PC-3 (cell line): ENCODE data around the gene PLEKHA6.
A peak's percentile ranks its signal among the peaks of the same experiment; 100 is the strongest.

ENCODE experiments used
- EZH2 ChIP-seq: fragments of 300-600 bp; sonication (generic); IDR thresholded peaks from one replicate; pipeline ENCODE4 v1.6.1; 2017; ENCODE audit warnings: antibody characterized with exemption, mild to moderate bottlenecking, low read length; ENCODE audit not compliant: unreplicated experiment
- TF ChIP-seq, protein P1 (sequence below): fragments of 300-600 bp; sonication (generic); conservative IDR thresholded peaks from 2 replicates; pipeline ENCODE4 v1.5.1; 2017; ENCODE audit warnings: antibody characterized with exemption, low read depth, mild to moderate bottlenecking, low read length

GRCh38 chr1:204206121-204206520, 153.6 kb downstream of the PLEKHA6 start:
- TF ChIP-seq EZH2 = no peak
- TF ChIP-seq, protein P1, sequence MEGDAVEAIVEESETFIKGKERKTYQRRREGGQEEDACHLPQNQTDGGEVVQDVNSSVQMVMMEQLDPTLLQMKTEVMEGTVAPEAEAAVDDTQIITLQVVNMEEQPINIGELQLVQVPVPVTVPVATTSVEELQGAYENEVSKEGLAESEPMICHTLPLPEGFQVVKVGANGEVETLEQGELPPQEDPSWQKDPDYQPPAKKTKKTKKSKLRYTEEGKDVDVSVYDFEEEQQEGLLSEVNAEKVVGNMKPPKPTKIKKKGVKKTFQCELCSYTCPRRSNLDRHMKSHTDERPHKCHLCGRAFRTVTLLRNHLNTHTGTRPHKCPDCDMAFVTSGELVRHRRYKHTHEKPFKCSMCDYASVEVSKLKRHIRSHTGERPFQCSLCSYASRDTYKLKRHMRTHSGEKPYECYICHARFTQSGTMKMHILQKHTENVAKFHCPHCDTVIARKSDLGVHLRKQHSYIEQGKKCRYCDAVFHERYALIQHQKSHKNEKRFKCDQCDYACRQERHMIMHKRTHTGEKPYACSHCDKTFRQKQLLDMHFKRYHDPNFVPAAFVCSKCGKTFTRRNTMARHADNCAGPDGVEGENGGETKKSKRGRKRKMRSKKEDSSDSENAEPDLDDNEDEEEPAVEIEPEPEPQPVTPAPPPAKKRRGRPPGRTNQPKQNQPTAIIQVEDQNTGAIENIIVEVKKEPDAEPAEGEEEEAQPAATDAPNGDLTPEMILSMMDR = peak; percentile 44
